Ascending aorta (tissue), 2 donors: ENCODE results near the gene WBP2. TPM values are rescaled to one million over a fixed set of nuclear protein-coding genes. Genes with fewer than 3 reads are reported as not detected.

Experiments
- DNase-seq, 2 donors: peaks; one replicate each; pipeline ENCODE4 v3.0.0-alpha.2; 2019; ENCODE audit warnings: low spot score in 2 of 2
- H3K27ac ChIP-seq, 2 donors: fragments of 200-600 bp; sonication (generic); one replicate each; pipeline ENCODE4 v1.5.1; 2016 to 2017; ENCODE audit warnings: mild to moderate bottlenecking in 1 of 2
- H3K27me3 ChIP-seq: fragments of 200-600 bp; sonication (generic); one replicate; pipeline ENCODE4 v1.5.1; 2017
- H3K36me3 ChIP-seq, 2 donors: fragments of 200-600 bp; sonication (generic); one replicate each; pipeline ENCODE4 v1.5.1; 2016
- H3K4me1 ChIP-seq, 2 donors: fragments of 200-600 bp; sonication (generic); one replicate each; pipeline ENCODE4 v1.5.1; 2016 to 2017; ENCODE audit warnings: mild to moderate bottlenecking in 1 of 2
- H3K4me3 ChIP-seq, 2 donors: fragments of 200-600 bp; sonication (generic); one replicate each; pipeline ENCODE4 v1.5.1; 2016 to 2017; ENCODE audit warnings: mild to moderate bottlenecking in 1 of 2
- H3K9me3 ChIP-seq, 2 donors: fragments of 200-600 bp; sonication (generic); one replicate each; pipeline ENCODE4 v1.5.1; 2016
- intact Hi-C: fragments of 100-400 bp; cut with DNase I; formaldehyde crosslinking; loops from one replicate; pipeline ENCODE4 v1.15.1; 2023
- total RNA-seq: library from RNA; depleted of rRNA; stranded (reverse); fragments of >200 nt; gene quantifications from one replicate; pipeline ENCODE4 v1.1.0, GENCODE V29; 2016
- TF ChIP-seq, protein P1 (sequence below), 3 experiments: fragments of 200-600 bp in 2 of 3; fragments of 450-650 bp in 1 of 3; sonication (generic) in 2 of 3; IDR thresholded peaks; one replicate each; pipeline ENCODE4 v1.5.1; 2016 to 2019; ENCODE audit warnings: antibody characterized with exemption in 3 of 3, mild to moderate bottlenecking in 1 of 3, moderate library complexity in 1 of 3

The WBP2 gene
- total RNA-seq, 1 donor from 2014 or later = 50.7 TPM

- no peak overlapping the region for H3K4me3 ChIP-seq
- H3K36me3 ChIP-seq = peaks cover 39 to 40% of the 10 kb centered on the region in 2 donors
- H3K4me1 ChIP-seq = peaks cover 0 to 3% of the 10 kb centered on the region in 2 donors
- no peaks in the 10 kb centered on the region for H3K9me3 ChIP-seq
- intact Hi-C loops = no loop called here
- H3K27me3 ChIP-seq = no peaks in the 10 kb centered on the region
- H3K27ac ChIP-seq = peak overlapping the region; percentile 58 to 62
- DNase-seq = no peak
- TF ChIP-seq, protein P1, sequence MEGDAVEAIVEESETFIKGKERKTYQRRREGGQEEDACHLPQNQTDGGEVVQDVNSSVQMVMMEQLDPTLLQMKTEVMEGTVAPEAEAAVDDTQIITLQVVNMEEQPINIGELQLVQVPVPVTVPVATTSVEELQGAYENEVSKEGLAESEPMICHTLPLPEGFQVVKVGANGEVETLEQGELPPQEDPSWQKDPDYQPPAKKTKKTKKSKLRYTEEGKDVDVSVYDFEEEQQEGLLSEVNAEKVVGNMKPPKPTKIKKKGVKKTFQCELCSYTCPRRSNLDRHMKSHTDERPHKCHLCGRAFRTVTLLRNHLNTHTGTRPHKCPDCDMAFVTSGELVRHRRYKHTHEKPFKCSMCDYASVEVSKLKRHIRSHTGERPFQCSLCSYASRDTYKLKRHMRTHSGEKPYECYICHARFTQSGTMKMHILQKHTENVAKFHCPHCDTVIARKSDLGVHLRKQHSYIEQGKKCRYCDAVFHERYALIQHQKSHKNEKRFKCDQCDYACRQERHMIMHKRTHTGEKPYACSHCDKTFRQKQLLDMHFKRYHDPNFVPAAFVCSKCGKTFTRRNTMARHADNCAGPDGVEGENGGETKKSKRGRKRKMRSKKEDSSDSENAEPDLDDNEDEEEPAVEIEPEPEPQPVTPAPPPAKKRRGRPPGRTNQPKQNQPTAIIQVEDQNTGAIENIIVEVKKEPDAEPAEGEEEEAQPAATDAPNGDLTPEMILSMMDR (IDR thresholded peaks at IDR 0.05) = no peak
Observed at GRCh38 chr17:75808549-75808904, 46.6 kb downstream of the WBP2 start.

GRCh38 chr17:75807861-75808260, 47.3 kb downstream of the WBP2 start:
- H3K27ac ChIP-seq = peak overlapping the region; percentile 58 to 62
- TF ChIP-seq, protein P1 (IDR thresholded peaks at IDR 0.05) = no peak

GRCh38 chr17:75806822-75807500, 48.2 kb downstream of the WBP2 start:
- H3K9me3 ChIP-seq = no peaks in the 10 kb centered on the region
- intact Hi-C loops = no loop called here
- H3K4me1 ChIP-seq = peaks cover 0 to 3% of the 10 kb centered on the region in 2 donors
- H3K27ac ChIP-seq = peak overlapping the region in 1 of 2 donors; percentile 58
- peaks cover 24% of the 10 kb centered on the region in 2 donors for H3K36me3 ChIP-seq
- DNase-seq = no peak
- TF ChIP-seq, protein P1 (IDR thresholded peaks at IDR 0.05) = no peak
- H3K27me3 ChIP-seq = no peaks in the 10 kb centered on the region
- H3K4me3 ChIP-seq = no peak overlapping the region

More at GRCh38 chr17:75807861-75808260, 47.3 kb downstream of the WBP2 start:
- Histone ChIP-seq H3K4me1 (peaks cover 0 to 3% of the 10 kb centered on the region in 2 donors), H3K27me3 (no peaks in the 10 kb centered on the region), H3K9me3 (no peaks in the 10 kb centered on the region), H3K36me3 (peaks cover 33% of the 10 kb centered on the region in 2 donors), H3K4me3 (no peak overlapping the region)
- intact Hi-C loops = no loop called here
- DNase-seq = no peak

- no peak overlapping the region for H3K27ac ChIP-seq
Observed at GRCh38 chr17:75803883-75804282, 51.3 kb downstream of the WBP2 start.

GRCh38 chr17:75799402-75799801, 55.7 kb downstream of the WBP2 start:
- DNase-seq = no peak
- Histone ChIP-seq H3K4me1 (no peaks in the 10 kb centered on the region), H3K27ac (no peak overlapping the region), H3K4me3 (no peak overlapping the region), H3K9me3 (no peaks in the 10 kb centered on the region), H3K27me3 (no peaks in the 10 kb centered on the region), H3K36me3 (peaks cover 21 to 39% of the 10 kb centered on the region in 2 donors)
- intact Hi-C loops = no loop called here
- TF ChIP-seq, protein P1 (IDR thresholded peaks at IDR 0.05) = no peak

More at GRCh38 chr17:75803883-75804282, 51.3 kb downstream of the WBP2 start:
- TF ChIP-seq, protein P1 (IDR thresholded peaks at IDR 0.05) = no peak
- DNase-seq = no peak
- H3K27me3 ChIP-seq = no peaks in the 10 kb centered on the region
- peaks cover 0 to 3% of the 10 kb centered on the region in 2 donors for H3K4me1 ChIP-seq
- peaks cover 13 to 23% of the 10 kb centered on the region in 2 donors for H3K36me3 ChIP-seq
- H3K9me3 ChIP-seq = no peaks in the 10 kb centered on the region
- no peak overlapping the region for H3K4me3 ChIP-seq
- intact Hi-C loops = no loop called here
